ENCODE results near the gene TMEFF1. TPM values are rescaled to one million over a fixed set of nuclear protein-coding genes. Genes with fewer than 3 reads are reported as not detected.
"Not testable (repeated sequence)": the region's sequence is repeated elsewhere in the genome, so short reads cannot be mapped to it uniquely, and the experiment has no call there.

The TMEFF1 gene
- polyA plus RNA-seq, 2 of the 4 experiments (the other 2 are of a cell fraction): 0.31 to 0.61 TPM

GRCh38 chr9:100436571-100436970 is 36.4 kb upstream of the TMEFF1 start (continued):
- TF ChIP-seq FOSL2 (IDR thresholded peaks at IDR 0.05): no peak
- TF ChIP-seq FOSL2 (CRISPR knock-in tag; IDR thresholded peaks at IDR 0.05): no peak
- no peak for TF ChIP-seq GATA3 (IDR thresholded peaks at IDR 0.05; ENCODE audit: borderline replicate concordance)
- TF ChIP-seq PBX3 (IDR thresholded peaks at IDR 0.05): no peak
- TF ChIP-seq HDAC2 (IDR thresholded peaks at IDR 0.05): no peak

- POLR2A ChIA-PET: interaction anchor here (0.6 to 1.8 kb wide), 3 partner anchors 9 to 232 kb away, joined by 3 to 7 read pairs (median 4); no protein-coding TSS in a partner anchor
- H3K4me3 ChIP-seq: no peak overlapping the region
- TF ChIP-seq CTCF (IDR thresholded peaks at IDR 0.05) (peak; percentile 82), JUNB (IDR thresholded peaks at IDR 0.05) (no peak), POLR2A (IDR thresholded peaks at IDR 0.05; ENCODE audit: low read length) (no peak), RFX5 (IDR thresholded peaks at IDR 0.05) (no peak), RCOR1 (IDR thresholded peaks at IDR 0.05; ENCODE audit: low read depth, low read length) (no peak), SMC3 (IDR thresholded peaks at IDR 0.05) (peak; percentile 70), RAD21 (conservative IDR thresholded peaks at IDR 0.05 in 1 of 2, IDR thresholded peaks at IDR 0.05 in 1 of 2) (peak; percentile 62 to 67)
- 0 out of 3 replicates have a peak, but pooled peaks cover 4% of the 10 kb centered on the region for H3K4me1 ChIP-seq
- no peak overlapping the region for H3K27ac ChIP-seq
- FAIRE-seq (peak; percentile 88), ATAC-seq (peak; percentile 60 to 80; a peak in 5 of 6 replicates), DNase-seq (ENCODE audit: low read depth in 1 of 2, low spot score in 1 of 2) (peak; percentile 70 to 81)
- CTCF ChIA-PET: interaction anchor here (0.6 to 3.5 kb wide), 33 partner anchors 9 to 157 kb away, joined by 3 to 15 read pairs (median 3); partner anchors contain the start of genes TEX10 and TMEFF1
- no peaks in the 10 kb centered on the region for H3K9me3 ChIP-seq
- no peak overlapping the region for H3K4me2 ChIP-seq
- 38% methylated on average over 1 of the region's 1 CpG for WGBS (ENCODE audit: missing lambda C conversion rate)
Measured at GRCh38 chr9:100437860-100438805, 34.8 kb upstream of the TMEFF1 start.

- ATAC-seq (0 out of 6 replicates have a peak, but pooled peaks of 1 of the 2 experiments have one; percentile 56), FAIRE-seq (no peak), DNase-seq (ENCODE audit: low read depth in 1 of 2, low spot score in 1 of 2) (peak in 1 of 2 experiments; percentile 22)
- no peak overlapping the region for H3K27ac ChIP-seq
- H3K9me3 ChIP-seq: no peaks in the 10 kb centered on the region
- 0 out of 3 replicates have a peak, but pooled peaks cover 12% of the 10 kb centered on the region for H3K4me1 ChIP-seq
- POLR2A ChIA-PET: no interaction called here
- no peak overlapping the region for H3K4me3 ChIP-seq
- 79% methylated on average over 3 of the region's 3 CpGs for WGBS (ENCODE audit: missing lambda C conversion rate)
- CTCF ChIA-PET: interaction anchor here (0.7 to 2.8 kb wide), 9 partner anchors 11 to 678 kb away, joined by 3 to 10 read pairs (median 4); partner anchors contain the start of gene TEX10
- no peak overlapping the region for H3K4me2 ChIP-seq
- TF ChIP-seq ZFP36 (IDR thresholded peaks at IDR 0.05; ENCODE audit: borderline replicate concordance, partially characterized antibody) (no peak), RFX5 (IDR thresholded peaks at IDR 0.05) (no peak), CEBPB (IDR thresholded peaks at IDR 0.05) (peak; percentile 29 to 60; a peak in 3 of 4 replicates), MAFK (IDR thresholded peaks at IDR 0.05; ENCODE audit: partially characterized antibody) (peak; percentile 57), RAD21 (conservative IDR thresholded peaks at IDR 0.05 in 1 of 2, IDR thresholded peaks at IDR 0.05 in 1 of 2) (no peak), POLR2AphosphoS2 (conservative IDR thresholded peaks at IDR 0.05; ENCODE audit: low read length) (no peak)
Measured at GRCh38 chr9:100440071-100440470, 32.9 kb upstream of the TMEFF1 start.

GRCh38 chr9:100440487-100440886 is 32.5 kb upstream of the TMEFF1 start:
- H3K9me3 ChIP-seq; DNase-seq (ENCODE audit: low read depth in 1 of 2, low spot score in 1 of 2); H3K4me3 ChIP-seq; ATAC-seq; FAIRE-seq; POLR2A ChIA-PET; H3K27ac ChIP-seq; H3K4me2 ChIP-seq: not testable (repeated sequence)
- 0 out of 3 replicates have a peak, but pooled peaks cover 12% of the 10 kb centered on the region for H3K4me1 ChIP-seq
- 92% methylated on average over 5 of the region's 5 CpGs for WGBS (ENCODE audit: missing lambda C conversion rate)
- CTCF ChIA-PET: interaction anchor here (0.7 to 1.9 kb wide), 8 partner anchors 11 to 679 kb away, joined by 3 to 10 read pairs (median 4); partner anchors contain the start of gene TEX10
